Measurements from ENCODE around the gene RPS21. TPM values are rescaled to one million over a fixed set of nuclear protein-coding genes. Genes with fewer than 3 reads are reported as not detected.

RPS21 gene
- total and polyA plus RNA-seq, 4 donors: 350 to 705 (median 672) TPM

DNA sequence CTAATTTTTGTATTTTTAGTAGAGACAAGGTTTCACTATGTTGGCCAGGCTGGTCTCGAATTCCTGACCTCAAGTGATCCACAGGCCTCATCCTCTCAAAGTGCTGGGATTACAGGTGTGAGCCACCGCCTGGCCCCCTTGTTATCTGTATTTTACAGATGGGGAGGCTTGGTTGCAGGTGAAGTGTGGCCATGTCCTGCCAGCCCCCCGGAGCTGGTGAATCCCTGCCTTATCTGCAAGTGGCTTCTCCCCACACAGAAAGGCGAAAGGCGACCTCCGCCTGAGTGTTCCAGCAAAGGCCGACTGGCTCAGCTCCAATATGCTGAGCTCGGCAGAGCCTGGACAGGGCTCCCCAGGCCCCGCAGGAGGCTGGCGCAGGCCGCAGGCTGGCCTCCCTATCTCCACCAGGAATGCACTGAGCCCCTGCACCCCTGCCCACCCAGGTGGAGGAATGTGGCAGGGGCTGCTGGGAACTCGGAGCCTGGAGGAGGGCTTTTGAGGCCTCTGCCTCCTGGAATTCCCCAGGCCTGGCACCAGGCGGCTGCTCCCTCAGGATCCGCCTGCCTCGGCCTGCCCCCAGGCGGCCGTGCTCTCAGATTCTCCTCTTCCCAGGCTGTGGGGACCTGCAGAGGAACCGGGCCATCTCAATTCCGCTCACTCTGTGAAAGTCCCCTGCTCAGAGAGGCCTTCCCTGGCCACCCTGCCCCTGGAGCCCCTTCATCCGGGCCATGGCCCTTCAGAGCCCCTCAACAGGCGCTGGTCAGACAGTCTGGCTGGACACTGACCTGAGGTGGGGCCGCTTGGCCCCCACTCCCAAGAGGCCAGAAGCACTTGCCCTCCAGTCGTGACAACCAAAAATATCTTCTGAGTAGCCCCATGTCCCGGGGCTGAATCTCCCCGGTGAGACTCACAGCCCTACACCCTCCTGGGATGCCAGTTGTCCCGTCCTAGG is 10.5 kb upstream of the RPS21 start:
- H3K27ac ChIP-seq (ENCODE audit: low read depth, low read length): peak overlapping the region; percentile 61
- H3K27me3 ChIP-seq (ENCODE audit: control insufficient read depth, insufficient read depth, low read length): no peaks in the 10 kb centered on the region
- H3K9me3 ChIP-seq (ENCODE audit: control insufficient read depth, insufficient read depth, low read length): no peaks in the 10 kb centered on the region
- H3K36me3 ChIP-seq (ENCODE audit: control insufficient read depth, insufficient read depth, low read length): peaks cover 19% of the 10 kb centered on the region
- H3K4me1 ChIP-seq (ENCODE audit: control insufficient read depth, insufficient read depth, low read length): peaks cover 66% of the 10 kb centered on the region
- no peak overlapping the region for H3K4me3 ChIP-seq (ENCODE audit: low read depth, low read length)
- DNase-seq (ENCODE audit: low read depth in 4 of 6, low spot score in 6 of 6): peak in 1 of 6 donors; percentile 62
- WGBS (ENCODE audit: insufficient coverage): 53% methylated on average over 22 of the region's 26 CpGs

GRCh38 chr20:62377064-62377461 is 9.8 kb upstream of the RPS21 start:
- Histone ChIP-seq H3K9me3 (ENCODE audit: control insufficient read depth, insufficient read depth, low read length) (no peaks in the 10 kb centered on the region), H3K27me3 (ENCODE audit: control insufficient read depth, insufficient read depth, low read length) (no peaks in the 10 kb centered on the region), H3K4me1 (ENCODE audit: control insufficient read depth, insufficient read depth, low read length) (peaks cover 66% of the 10 kb centered on the region), H3K27ac (ENCODE audit: low read depth, low read length) (peak overlapping the region; percentile 61), H3K36me3 (ENCODE audit: control insufficient read depth, insufficient read depth, low read length) (peaks cover 26% of the 10 kb centered on the region), H3K4me3 (ENCODE audit: low read depth, low read length) (no peak overlapping the region)
- no peak for DNase-seq (ENCODE audit: low read depth in 4 of 6, low spot score in 6 of 6)
- WGBS (ENCODE audit: insufficient coverage): 68% methylated on average over 12 of the region's 17 CpGs

DNA sequence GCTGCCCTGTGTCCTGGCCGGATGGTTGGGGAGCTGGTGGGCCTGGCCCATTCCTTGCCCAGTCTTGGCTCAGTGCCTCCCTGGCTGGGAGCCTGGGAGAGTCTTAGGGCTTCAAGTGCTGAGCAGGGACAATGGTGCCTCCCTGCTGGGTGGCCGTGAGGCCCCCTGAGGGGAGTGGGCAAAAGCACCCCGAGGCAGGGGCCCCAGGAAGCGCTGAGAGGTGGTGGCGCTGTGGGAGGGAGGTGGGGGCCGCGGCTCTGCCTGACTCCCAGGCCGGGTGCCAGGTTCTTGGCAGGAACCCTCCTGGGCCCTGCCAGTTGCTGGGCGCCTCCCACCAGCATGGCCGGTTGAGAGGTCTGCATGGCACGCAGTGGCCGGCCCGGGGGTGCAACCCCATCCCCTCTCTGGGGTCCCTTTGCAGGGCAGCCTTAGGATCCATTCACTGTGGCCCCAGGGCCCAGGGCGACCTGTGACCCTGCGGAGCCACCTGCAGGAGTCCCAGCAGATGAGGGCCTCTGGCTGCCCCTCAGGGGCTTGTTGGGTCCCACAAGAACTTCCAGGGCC is 9.2 kb upstream of the RPS21 start:
- peaks cover 32% of the 10 kb centered on the region for H3K36me3 ChIP-seq (ENCODE audit: control insufficient read depth, insufficient read depth, low read length)
- DNase-seq (ENCODE audit: low read depth in 4 of 6, low spot score in 6 of 6): peak in 3 of 6 donors; percentile 68 to 89 (median 82)
- H3K27ac ChIP-seq (ENCODE audit: low read depth, low read length): peak overlapping the region; percentile 61
- peaks cover 71% of the 10 kb centered on the region for H3K4me1 ChIP-seq (ENCODE audit: control insufficient read depth, insufficient read depth, low read length)
- no peaks in the 10 kb centered on the region for H3K27me3 ChIP-seq (ENCODE audit: control insufficient read depth, insufficient read depth, low read length)
- no peaks in the 10 kb centered on the region for H3K9me3 ChIP-seq (ENCODE audit: control insufficient read depth, insufficient read depth, low read length)
- WGBS (ENCODE audit: insufficient coverage): 40% methylated on average over 15 of the region's 15 CpGs
- H3K4me3 ChIP-seq (ENCODE audit: low read depth, low read length): no peak overlapping the region

GRCh38 chr20:62378215-62378614 is 8.7 kb upstream of the RPS21 start:
- H3K4me3 ChIP-seq (ENCODE audit: low read depth, low read length): no peak overlapping the region
- DNase-seq (ENCODE audit: low read depth in 4 of 6, low spot score in 6 of 6): no peak
- peaks cover 32% of the 10 kb centered on the region for H3K36me3 ChIP-seq (ENCODE audit: control insufficient read depth, insufficient read depth, low read length)
- H3K4me1 ChIP-seq (ENCODE audit: control insufficient read depth, insufficient read depth, low read length): peaks cover 71% of the 10 kb centered on the region
- WGBS (ENCODE audit: insufficient coverage): 60% methylated on average over 22 of the region's 22 CpGs
- H3K27ac ChIP-seq (ENCODE audit: low read depth, low read length): peak overlapping the region; percentile 25
- no peaks in the 10 kb centered on the region for H3K27me3 ChIP-seq (ENCODE audit: control insufficient read depth, insufficient read depth, low read length)
- no peaks in the 10 kb centered on the region for H3K9me3 ChIP-seq (ENCODE audit: control insufficient read depth, insufficient read depth, low read length)

DNA sequence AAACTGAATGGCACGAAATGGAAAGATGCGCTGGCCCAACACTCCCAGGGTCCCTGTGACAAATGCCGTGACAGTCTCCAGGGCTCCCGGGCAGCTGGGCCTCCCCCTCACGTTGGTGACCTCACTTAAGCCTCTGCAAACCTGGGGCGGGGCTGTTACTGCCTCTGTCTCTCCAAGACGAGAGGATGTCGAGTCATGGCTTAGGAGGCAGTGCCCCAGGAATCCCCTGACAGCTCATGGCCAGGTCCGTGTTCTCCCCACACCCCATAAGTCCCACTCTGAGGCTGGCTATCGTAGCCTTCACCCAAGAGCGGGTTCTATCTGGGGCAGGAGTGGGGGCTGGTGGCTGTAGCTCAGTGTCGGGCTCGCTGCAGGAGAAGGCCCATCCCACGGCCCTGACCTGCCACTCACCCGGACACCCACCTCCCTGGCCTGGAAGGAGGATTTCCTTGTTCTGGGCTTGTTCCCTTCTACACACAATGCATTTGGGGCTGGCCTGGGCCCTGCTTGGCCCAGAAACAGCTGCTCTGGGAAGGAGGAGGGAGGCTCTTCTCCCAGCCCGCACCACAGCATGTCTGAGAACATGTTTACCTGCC is 5.6 kb upstream of the RPS21 start:
- peaks cover 56% of the 10 kb centered on the region for H3K4me1 ChIP-seq (ENCODE audit: control insufficient read depth, insufficient read depth, low read length)
- H3K27ac ChIP-seq (ENCODE audit: low read depth, low read length): no peak overlapping the region
- DNase-seq (ENCODE audit: low read depth in 4 of 6, low spot score in 6 of 6): no peak
- H3K27me3 ChIP-seq (ENCODE audit: control insufficient read depth, insufficient read depth, low read length): no peaks in the 10 kb centered on the region
- H3K36me3 ChIP-seq (ENCODE audit: control insufficient read depth, insufficient read depth, low read length): peaks cover 35% of the 10 kb centered on the region
- H3K4me3 ChIP-seq (ENCODE audit: low read depth, low read length): no peak overlapping the region
- H3K9me3 ChIP-seq (ENCODE audit: control insufficient read depth, insufficient read depth, low read length): no peaks in the 10 kb centered on the region
- WGBS (ENCODE audit: insufficient coverage): 91% methylated on average over 12 of the region's 16 CpGs

- Histone ChIP-seq H3K4me3 (ENCODE audit: low read depth, low read length) (no peak overlapping the region), H3K9me3 (ENCODE audit: control insufficient read depth, insufficient read depth, low read length) (no peaks in the 10 kb centered on the region), H3K27me3 (ENCODE audit: control insufficient read depth, insufficient read depth, low read length) (no peaks in the 10 kb centered on the region), H3K4me1 (ENCODE audit: control insufficient read depth, insufficient read depth, low read length) (peaks cover 52% of the 10 kb centered on the region), H3K36me3 (ENCODE audit: control insufficient read depth, insufficient read depth, low read length) (peaks cover 30% of the 10 kb centered on the region), H3K27ac (ENCODE audit: low read depth, low read length) (no peak overlapping the region)
- no peak for DNase-seq (ENCODE audit: low read depth in 4 of 6, low spot score in 6 of 6)
- WGBS (ENCODE audit: insufficient coverage): 86% methylated on average over 6 of the region's 6 CpGs
Measured at GRCh38 chr20:62381842-62382241, 5.1 kb upstream of the RPS21 start.

GRCh38 chr20:62382306-62383198 is 4.4 kb upstream of the RPS21 start:
- H3K4me3 ChIP-seq (ENCODE audit: low read depth, low read length): no peak overlapping the region
- H3K4me1 ChIP-seq (ENCODE audit: control insufficient read depth, insufficient read depth, low read length): peaks cover 48% of the 10 kb centered on the region
- H3K9me3 ChIP-seq (ENCODE audit: control insufficient read depth, insufficient read depth, low read length): no peaks in the 10 kb centered on the region
- DNase-seq (ENCODE audit: low read depth in 4 of 6, low spot score in 6 of 6): peak in 2 of 6 donors; percentile 84 to 85
- H3K27me3 ChIP-seq (ENCODE audit: control insufficient read depth, insufficient read depth, low read length): no peaks in the 10 kb centered on the region
- H3K36me3 ChIP-seq (ENCODE audit: control insufficient read depth, insufficient read depth, low read length): peaks cover 32% of the 10 kb centered on the region
- no peak overlapping the region for H3K27ac ChIP-seq (ENCODE audit: low read depth, low read length)
- 62% methylated on average over 9 of the region's 18 CpGs for WGBS (ENCODE audit: insufficient coverage)

GRCh38 chr20:62387219-62387913 is 463 bp downstream of the RPS21 start:
- no peak for DNase-seq (ENCODE audit: low read depth in 4 of 6, low spot score in 6 of 6)
- 3% methylated on average over 47 of the region's 47 CpGs for WGBS (ENCODE audit: insufficient coverage)
- no peak overlapping the region for H3K27ac ChIP-seq (ENCODE audit: low read depth, low read length)
- H3K36me3 ChIP-seq (ENCODE audit: control insufficient read depth, insufficient read depth, low read length): peaks cover 59% of the 10 kb centered on the region
- no peaks in the 10 kb centered on the region for H3K27me3 ChIP-seq (ENCODE audit: control insufficient read depth, insufficient read depth, low read length)
- no peaks in the 10 kb centered on the region for H3K9me3 ChIP-seq (ENCODE audit: control insufficient read depth, insufficient read depth, low read length)
- peaks cover 33% of the 10 kb centered on the region for H3K4me1 ChIP-seq (ENCODE audit: control insufficient read depth, insufficient read depth, low read length)
- peak overlapping the region; percentile 85 for H3K4me3 ChIP-seq (ENCODE audit: low read depth, low read length)
